ENCODE measurements around the gene FAM181A.

FAM181A gene

DNA sequence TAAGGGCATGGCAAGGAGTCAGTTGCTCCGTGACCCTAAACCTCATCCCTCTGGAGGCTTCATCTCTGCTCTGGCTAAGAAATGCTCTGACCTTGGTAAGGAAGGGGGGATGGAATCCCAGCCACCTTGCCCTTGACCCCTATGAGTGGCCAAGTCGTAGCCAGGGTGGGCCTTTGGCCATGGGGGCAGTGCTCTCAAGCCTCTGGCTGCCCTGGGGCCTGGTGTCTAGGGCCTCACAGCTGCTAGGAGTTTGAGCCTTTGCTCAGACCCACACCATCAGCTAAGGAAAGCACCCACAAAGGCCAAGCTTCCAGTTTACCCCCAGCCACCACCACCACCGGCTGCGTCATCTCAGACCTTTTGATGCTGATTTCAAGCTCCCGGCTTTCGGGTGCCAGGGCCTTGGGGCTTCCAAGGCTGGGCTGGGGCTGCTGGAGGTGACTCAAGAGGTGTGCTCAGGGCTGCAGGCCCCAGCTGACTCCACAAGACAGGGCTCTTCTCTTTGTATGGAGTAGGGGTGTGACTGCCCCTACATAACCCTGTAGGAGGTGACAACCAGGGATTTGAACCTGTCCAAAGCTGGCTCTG is 45.6 kb downstream of the FAM181A start:
- DNase-seq = no peak
- Histone ChIP-seq H3K4ac (ENCODE audit: low read depth, low read length) (no peak overlapping the region), H3K23ac (ENCODE audit: low read length) (no peak overlapping the region), H2AK5ac (ENCODE audit: low read length) (no peak overlapping the region), H3K27me3 (ENCODE audit: insufficient read depth, low read length) (no peaks in the 10 kb centered on the region), H3K36me3 (ENCODE audit: control insufficient read depth in 1 of 2, insufficient read depth in 2 of 2, low read length in 2 of 2) (no peaks in the 10 kb centered on the region), H2BK5ac (ENCODE audit: low read depth, low read length, poor library complexity) (no peak overlapping the region), H4K8ac (ENCODE audit: low read depth, low read length) (no peak overlapping the region), H2BK12ac (ENCODE audit: low read length) (no peak overlapping the region), H3K18ac (ENCODE audit: low read length) (no peak overlapping the region), H4K12ac (ENCODE audit: low read depth, low read length) (no peak overlapping the region), H3K9me3 (ENCODE audit: insufficient read depth, low read depth, low read length) (no peaks in the 10 kb centered on the region), H2BK120ac (ENCODE audit: insufficient read depth, low read length, poor library complexity) (no peak overlapping the region), H4K91ac (ENCODE audit: low read depth, low read length) (no peak overlapping the region), H3K79me2 (ENCODE audit: control insufficient read depth, insufficient read depth, low read length, poor library complexity) (no peaks in the 10 kb centered on the region), H3K4me3 (ENCODE audit: low read depth, low read length) (no peak overlapping the region), H3K14ac (ENCODE audit: low read length) (no peak overlapping the region), H3K4me2 (ENCODE audit: low read length) (no peak overlapping the region), H3K27ac (ENCODE audit: low read depth, low read length) (no peak overlapping the region), H2AFZ (ENCODE audit: insufficient read depth, low read length, poor library complexity) (no peak overlapping the region), H3K4me1 (ENCODE audit: control insufficient read depth in 1 of 2, insufficient read depth in 2 of 2, low read length in 2 of 2) (no peaks in the 10 kb centered on the region), H3K9ac (ENCODE audit: low read length) (no peak overlapping the region), H3K79me1 (ENCODE audit: low read length) (no peaks in the 10 kb centered on the region)
- WGBS (ENCODE audit: extremely low coverage, insufficient coverage, insufficient read length) = no CpG with 5 or more reads among the region's 6 CpGs

GRCh38 chr14:93973607-93974006 is 46.5 kb downstream of the FAM181A start:
- Histone ChIP-seq H4K8ac (ENCODE audit: low read depth, low read length) (no peak overlapping the region), H3K4me2 (ENCODE audit: low read length) (no peak overlapping the region), H3K9ac (ENCODE audit: low read length) (no peak overlapping the region), H3K4me1 (ENCODE audit: control insufficient read depth in 1 of 2, insufficient read depth in 2 of 2, low read length in 2 of 2) (no peaks in the 10 kb centered on the region), H3K14ac (ENCODE audit: low read length) (no peak overlapping the region), H3K4me3 (ENCODE audit: low read depth, low read length) (no peak overlapping the region), H3K27ac (ENCODE audit: low read depth, low read length) (no peak overlapping the region), H3K79me2 (ENCODE audit: control insufficient read depth, insufficient read depth, low read length, poor library complexity) (no peaks in the 10 kb centered on the region), H3K18ac (ENCODE audit: low read length) (no peak overlapping the region), H2BK120ac (ENCODE audit: insufficient read depth, low read length, poor library complexity) (no peak overlapping the region), H2AK5ac (ENCODE audit: low read length) (no peak overlapping the region), H3K9me3 (ENCODE audit: insufficient read depth, low read depth, low read length) (no peaks in the 10 kb centered on the region), H3K79me1 (ENCODE audit: low read length) (no peaks in the 10 kb centered on the region), H3K23ac (ENCODE audit: low read length) (no peak overlapping the region), H3K36me3 (ENCODE audit: control insufficient read depth in 1 of 2, insufficient read depth in 2 of 2, low read length in 2 of 2) (no peaks in the 10 kb centered on the region), H3K4ac (ENCODE audit: low read depth, low read length) (no peak overlapping the region), H2AFZ (ENCODE audit: insufficient read depth, low read length, poor library complexity) (no peak overlapping the region), H4K91ac (ENCODE audit: low read depth, low read length) (no peak overlapping the region), H2BK5ac (ENCODE audit: low read depth, low read length, poor library complexity) (no peak overlapping the region), H4K12ac (ENCODE audit: low read depth, low read length) (no peak overlapping the region), H2BK12ac (ENCODE audit: low read length) (no peak overlapping the region), H3K27me3 (ENCODE audit: insufficient read depth, low read length) (no peaks in the 10 kb centered on the region)
- no CpG with 5 or more reads among the region's 6 CpGs for WGBS (ENCODE audit: extremely low coverage, insufficient coverage, insufficient read length)
- DNase-seq = no peak

GRCh38 chr14:93974299-93974698 is 47.2 kb downstream of the FAM181A start:
- Histone ChIP-seq H3K27ac (ENCODE audit: low read depth, low read length) (no peak overlapping the region), H3K4ac (ENCODE audit: low read depth, low read length) (no peak overlapping the region), H3K9ac (ENCODE audit: low read length) (no peak overlapping the region), H3K36me3 (ENCODE audit: control insufficient read depth in 1 of 2, insufficient read depth in 2 of 2, low read length in 2 of 2) (no peaks in the 10 kb centered on the region), H3K79me1 (ENCODE audit: low read length) (no peaks in the 10 kb centered on the region), H3K14ac (ENCODE audit: low read length) (no peak overlapping the region), H3K4me1 (ENCODE audit: control insufficient read depth in 1 of 2, insufficient read depth in 2 of 2, low read length in 2 of 2) (no peaks in the 10 kb centered on the region), H3K79me2 (ENCODE audit: control insufficient read depth, insufficient read depth, low read length, poor library complexity) (no peaks in the 10 kb centered on the region), H4K12ac (ENCODE audit: low read depth, low read length) (no peak overlapping the region), H4K8ac (ENCODE audit: low read depth, low read length) (no peak overlapping the region), H3K27me3 (ENCODE audit: insufficient read depth, low read length) (no peaks in the 10 kb centered on the region), H2AFZ (ENCODE audit: insufficient read depth, low read length, poor library complexity) (no peak overlapping the region), H4K91ac (ENCODE audit: low read depth, low read length) (no peak overlapping the region), H2BK12ac (ENCODE audit: low read length) (no peak overlapping the region), H3K4me3 (ENCODE audit: low read depth, low read length) (no peak overlapping the region), H2AK5ac (ENCODE audit: low read length) (no peak overlapping the region), H2BK120ac (ENCODE audit: insufficient read depth, low read length, poor library complexity) (no peak overlapping the region), H2BK5ac (ENCODE audit: low read depth, low read length, poor library complexity) (no peak overlapping the region), H3K18ac (ENCODE audit: low read length) (no peak overlapping the region), H3K4me2 (ENCODE audit: low read length) (no peak overlapping the region), H3K9me3 (ENCODE audit: insufficient read depth, low read depth, low read length) (no peaks in the 10 kb centered on the region), H3K23ac (ENCODE audit: low read length) (no peak overlapping the region)
- DNase-seq = no peak
- WGBS (ENCODE audit: extremely low coverage, insufficient coverage, insufficient read length) = no CpG with 5 or more reads among the region's 6 CpGs

- Histone ChIP-seq H3K9me3 (ENCODE audit: insufficient read depth, low read depth, low read length) (no peaks in the 10 kb centered on the region), H3K79me2 (ENCODE audit: control insufficient read depth, insufficient read depth, low read length, poor library complexity) (no peaks in the 10 kb centered on the region), H3K14ac (ENCODE audit: low read length) (no peak overlapping the region), H3K4ac (ENCODE audit: low read depth, low read length) (no peak overlapping the region), H3K79me1 (ENCODE audit: low read length) (no peaks in the 10 kb centered on the region), H4K8ac (ENCODE audit: low read depth, low read length) (no peak overlapping the region), H3K4me1 (ENCODE audit: control insufficient read depth in 1 of 2, insufficient read depth in 2 of 2, low read length in 2 of 2) (no peaks in the 10 kb centered on the region), H3K9ac (ENCODE audit: low read length) (no peak overlapping the region), H3K27me3 (ENCODE audit: insufficient read depth, low read length) (no peaks in the 10 kb centered on the region), H2BK12ac (ENCODE audit: low read length) (no peak overlapping the region), H4K91ac (ENCODE audit: low read depth, low read length) (no peak overlapping the region), H3K27ac (ENCODE audit: low read depth, low read length) (no peak overlapping the region), H3K18ac (ENCODE audit: low read length) (no peak overlapping the region), H2BK120ac (ENCODE audit: insufficient read depth, low read length, poor library complexity) (no peak overlapping the region), H4K12ac (ENCODE audit: low read depth, low read length) (no peak overlapping the region), H3K23ac (ENCODE audit: low read length) (no peak overlapping the region), H3K36me3 (ENCODE audit: control insufficient read depth in 1 of 2, insufficient read depth in 2 of 2, low read length in 2 of 2) (no peaks in the 10 kb centered on the region), H2BK5ac (ENCODE audit: low read depth, low read length, poor library complexity) (no peak overlapping the region), H3K4me3 (ENCODE audit: low read depth, low read length) (no peak overlapping the region), H3K4me2 (ENCODE audit: low read length) (no peak overlapping the region), H2AFZ (ENCODE audit: insufficient read depth, low read length, poor library complexity) (no peak overlapping the region), H2AK5ac (ENCODE audit: low read length) (no peak overlapping the region)
- WGBS (ENCODE audit: extremely low coverage, insufficient coverage, insufficient read length) = no CpG with 5 or more reads among the region's 12 CpGs
- no peak for DNase-seq
Measured at GRCh38 chr14:93974833-93975232, 47.7 kb downstream of the FAM181A start.

Data from trophoblast cell (in vitro differentiated cells and primary cell).